ENCODE data around the gene MIF4GD.

- TF ChIP-seq GATA3 (IDR thresholded peaks at IDR 0.05; ENCODE audit: low read depth, low read length): no peak
- TF ChIP-seq GATA2 (IDR thresholded peaks at IDR 0.05; ENCODE audit: low read depth, low read length): no peak
These were observed 29.9 kb downstream of the MIF4GD start for GRCh38 chr17:75241143-75241430.

Data from SH-SY5Y (cell line).